Measurements from ENCODE around the gene CACNA1G.

The CACNA1G gene

DNA sequence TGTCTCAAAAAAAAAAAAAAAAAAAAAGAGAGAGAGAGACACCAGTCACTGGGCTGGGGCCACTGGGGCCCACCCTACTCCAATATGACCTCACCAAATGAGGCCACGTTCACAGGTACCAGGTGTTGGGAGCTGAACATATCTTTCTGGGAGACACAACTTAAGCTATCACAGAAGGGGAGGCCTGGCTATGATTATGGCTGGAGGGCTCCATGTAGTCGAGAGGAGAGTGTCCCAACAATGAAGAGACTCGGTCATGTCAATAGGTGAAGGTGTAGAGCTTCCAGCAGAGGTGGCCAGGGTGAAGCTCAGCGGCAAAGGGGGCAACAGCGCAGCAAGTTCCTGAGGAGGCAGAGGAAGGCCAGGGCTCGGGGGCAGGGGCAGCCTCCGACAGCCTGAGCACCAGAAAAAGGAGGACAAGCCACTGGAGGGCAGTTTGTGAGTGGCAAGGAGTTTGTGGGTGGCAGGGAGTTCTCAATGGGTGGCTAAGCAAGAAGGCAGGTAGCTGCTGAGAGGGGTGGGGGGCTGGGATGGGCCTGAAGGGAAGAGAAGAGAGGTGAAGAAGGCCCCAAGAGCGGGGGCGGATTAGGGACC is 102.2 kb downstream of the CACNA1G start:
- H3K36me3 ChIP-seq = no peaks in the 10 kb centered on the region
- no peak overlapping the region for H3K27ac ChIP-seq
- no peak for DNase-seq
- TF ChIP-seq, protein P1, sequence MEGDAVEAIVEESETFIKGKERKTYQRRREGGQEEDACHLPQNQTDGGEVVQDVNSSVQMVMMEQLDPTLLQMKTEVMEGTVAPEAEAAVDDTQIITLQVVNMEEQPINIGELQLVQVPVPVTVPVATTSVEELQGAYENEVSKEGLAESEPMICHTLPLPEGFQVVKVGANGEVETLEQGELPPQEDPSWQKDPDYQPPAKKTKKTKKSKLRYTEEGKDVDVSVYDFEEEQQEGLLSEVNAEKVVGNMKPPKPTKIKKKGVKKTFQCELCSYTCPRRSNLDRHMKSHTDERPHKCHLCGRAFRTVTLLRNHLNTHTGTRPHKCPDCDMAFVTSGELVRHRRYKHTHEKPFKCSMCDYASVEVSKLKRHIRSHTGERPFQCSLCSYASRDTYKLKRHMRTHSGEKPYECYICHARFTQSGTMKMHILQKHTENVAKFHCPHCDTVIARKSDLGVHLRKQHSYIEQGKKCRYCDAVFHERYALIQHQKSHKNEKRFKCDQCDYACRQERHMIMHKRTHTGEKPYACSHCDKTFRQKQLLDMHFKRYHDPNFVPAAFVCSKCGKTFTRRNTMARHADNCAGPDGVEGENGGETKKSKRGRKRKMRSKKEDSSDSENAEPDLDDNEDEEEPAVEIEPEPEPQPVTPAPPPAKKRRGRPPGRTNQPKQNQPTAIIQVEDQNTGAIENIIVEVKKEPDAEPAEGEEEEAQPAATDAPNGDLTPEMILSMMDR (IDR thresholded peaks at IDR 0.05; ENCODE audit: low read depth, low read length) = no peak
- H3K27me3 ChIP-seq (ENCODE audit: insufficient read depth, low read depth, severe bottlenecking) = no peaks in the 10 kb centered on the region
- no peaks in the 10 kb centered on the region for H3K9me3 ChIP-seq (ENCODE audit: severe bottlenecking)
- H3K4me3 ChIP-seq (ENCODE audit: low read depth, low read length) = no peak overlapping the region

DNA sequence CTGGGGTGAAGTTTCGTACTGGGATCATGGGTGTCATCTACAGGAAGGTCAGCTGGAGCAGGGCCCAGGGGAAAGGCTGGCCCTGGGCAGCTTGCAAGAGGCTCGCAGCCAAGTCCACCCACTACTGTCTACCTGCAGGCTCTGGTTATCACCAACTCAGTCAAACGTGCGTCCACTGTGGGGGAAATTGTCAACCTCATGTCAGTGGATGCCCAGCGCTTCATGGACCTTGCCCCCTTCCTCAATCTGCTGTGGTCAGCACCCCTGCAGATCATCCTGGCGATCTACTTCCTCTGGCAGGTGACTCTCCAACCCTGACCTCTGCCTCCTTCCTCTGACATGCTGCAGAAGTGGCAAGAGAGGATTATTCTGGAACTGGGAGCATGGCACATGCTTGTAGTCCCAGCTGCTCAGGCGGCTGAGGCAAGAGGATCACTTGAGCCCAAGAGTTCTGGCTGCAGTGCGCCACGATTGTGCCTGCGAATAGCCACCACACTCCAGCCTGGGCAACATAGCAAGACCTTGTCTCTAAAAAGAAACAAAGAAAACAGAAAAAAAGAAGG is 103.4 kb downstream of the CACNA1G start:
- no peak overlapping the region for H3K27ac ChIP-seq
- DNase-seq = no peak

DNA sequence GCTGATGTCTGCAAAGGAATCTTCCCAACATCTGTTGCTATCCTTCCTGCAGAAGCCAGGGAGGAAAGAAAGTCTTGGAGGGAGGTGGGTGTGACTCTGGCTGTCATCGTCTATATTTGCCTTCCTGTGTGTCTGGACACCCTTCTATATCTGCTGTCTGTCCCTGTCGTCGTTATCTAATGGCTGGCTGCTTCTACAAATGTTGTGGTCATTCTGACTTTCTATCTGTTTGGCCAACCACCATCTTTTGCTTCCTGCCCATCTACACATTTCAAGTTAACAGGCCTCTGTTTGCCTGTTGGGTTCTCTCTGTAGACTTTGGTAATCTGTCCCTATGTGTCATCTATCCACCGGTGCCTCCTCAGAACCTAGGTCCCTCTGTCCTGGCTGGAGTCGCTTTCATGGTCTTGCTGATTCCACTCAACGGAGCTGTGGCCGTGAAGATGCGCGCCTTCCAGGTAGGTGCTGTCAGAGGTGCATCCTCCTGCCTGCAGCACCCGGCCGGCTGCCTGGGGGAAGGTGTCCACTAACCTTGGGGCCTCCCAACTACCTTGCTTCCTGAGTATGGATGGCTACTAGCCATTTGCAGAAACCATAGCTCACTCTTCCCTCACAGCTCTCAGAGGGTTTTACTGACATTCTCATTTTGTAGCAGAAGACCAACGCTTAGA is 104.4 kb downstream of the CACNA1G start:
- Histone ChIP-seq H3K27me3 (ENCODE audit: insufficient read depth, low read depth, severe bottlenecking) (no peaks in the 10 kb centered on the region), H3K4me3 (ENCODE audit: low read depth, low read length) (no peak overlapping the region), H3K36me3 (no peaks in the 10 kb centered on the region), H3K9me3 (ENCODE audit: severe bottlenecking) (no peaks in the 10 kb centered on the region), H3K27ac (no peak overlapping the region)
- no peak for DNase-seq
- TF ChIP-seq, protein P1 (IDR thresholded peaks at IDR 0.05; ENCODE audit: low read depth, low read length) = no peak

More for the DNA sequence above, 103.4 kb downstream of the CACNA1G start:
- no peaks in the 10 kb centered on the region for H3K27me3 ChIP-seq (ENCODE audit: insufficient read depth, low read depth, severe bottlenecking)
- no peak overlapping the region for H3K4me3 ChIP-seq (ENCODE audit: low read depth, low read length)
- H3K9me3 ChIP-seq (ENCODE audit: severe bottlenecking) = no peaks in the 10 kb centered on the region
- H3K36me3 ChIP-seq = no peaks in the 10 kb centered on the region
- TF ChIP-seq, protein P1 (IDR thresholded peaks at IDR 0.05; ENCODE audit: low read depth, low read length) = no peak

DNA sequence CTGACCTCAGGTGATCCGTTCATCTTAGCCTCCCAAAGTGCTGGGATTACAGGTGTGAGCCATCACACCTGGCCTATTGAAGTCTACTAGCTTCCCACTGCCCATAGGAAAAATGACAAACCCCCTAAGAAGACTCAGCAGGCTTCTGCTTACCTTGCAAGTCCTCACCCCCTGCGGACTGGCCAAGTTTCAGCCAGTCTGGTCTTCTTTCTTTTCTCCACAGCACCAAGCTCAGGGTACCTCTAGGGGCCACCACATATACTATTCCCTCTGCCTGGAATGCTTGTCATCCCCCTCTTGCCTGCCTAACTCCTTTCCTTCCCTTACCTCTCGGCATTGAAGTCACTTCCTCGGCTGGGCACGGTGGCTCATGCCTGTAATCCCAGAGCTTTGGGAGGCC is 105.3 kb downstream of the CACNA1G start:
- H3K4me3 ChIP-seq (ENCODE audit: low read depth, low read length) = no peak overlapping the region
- DNase-seq = no peak
- H3K27me3 ChIP-seq (ENCODE audit: insufficient read depth, low read depth, severe bottlenecking) = no peaks in the 10 kb centered on the region
- no peaks in the 10 kb centered on the region for H3K36me3 ChIP-seq
- no peaks in the 10 kb centered on the region for H3K9me3 ChIP-seq (ENCODE audit: severe bottlenecking)
- H3K27ac ChIP-seq = no peak overlapping the region
- TF ChIP-seq, protein P1 (IDR thresholded peaks at IDR 0.05; ENCODE audit: low read depth, low read length) = no peak

DNA sequence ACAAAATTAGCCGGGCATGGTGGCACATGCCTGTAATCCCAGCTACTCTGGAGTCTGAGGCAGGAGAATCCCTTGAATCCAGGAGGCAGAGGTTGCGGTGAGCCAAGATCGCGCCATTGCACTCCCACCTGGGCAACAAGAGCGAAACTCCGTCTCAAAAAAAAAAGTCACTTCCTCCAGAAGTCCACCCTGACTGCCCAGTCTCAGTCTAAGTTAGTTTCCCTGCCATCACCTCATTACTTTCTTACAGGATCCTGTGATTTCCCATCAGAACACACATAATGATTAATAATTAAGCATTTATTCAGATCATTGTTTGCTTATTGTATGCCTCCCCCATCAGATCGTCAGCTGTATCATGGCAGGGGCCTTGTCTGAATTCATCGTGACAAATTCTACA is 105.8 kb downstream of the CACNA1G start:
- Histone ChIP-seq H3K4me3 (ENCODE audit: low read depth, low read length) (no peak overlapping the region), H3K36me3 (no peaks in the 10 kb centered on the region), H3K27ac (no peak overlapping the region), H3K27me3 (ENCODE audit: insufficient read depth, low read depth, severe bottlenecking) (no peaks in the 10 kb centered on the region), H3K9me3 (ENCODE audit: severe bottlenecking) (no peaks in the 10 kb centered on the region)
- TF ChIP-seq, protein P1 (IDR thresholded peaks at IDR 0.05; ENCODE audit: low read depth, low read length) = no peak
- DNase-seq = no peak
